Heart right ventricle (tissue), 16 donors: ENCODE measurements around the gene ACAA2. TPM values are rescaled to one million over a fixed set of nuclear protein-coding genes. Genes with fewer than 3 reads are reported as not detected.

ENCODE experiments used
- ATAC-seq, 8 donors: fragments of 200-7000 bp; cut with Tn5 transposase; one replicate each; pipeline ENCODE4 v1.9.1; 2020; ENCODE audit warnings: mild to moderate bottlenecking in 8 of 8, moderate library complexity in 8 of 8, moderate number of reproducible peaks in 1 of 8
- DNase-seq, 2 donors: peaks; one replicate each; pipeline ENCODE4 v3.0.0-alpha.2; 2020
- H3K27ac ChIP-seq, 10 donors: fragments of 200-600 bp; sonication (generic) in 2 of 10; one replicate each; pipeline versions ENCODE4 v1.5.0 to v1.8.0; 2020 to 2022; ENCODE audit warnings: mild to moderate bottlenecking in 3 of 10
- H3K27me3 ChIP-seq, 7 donors: fragments of 200-600 bp; one replicate each; pipeline ENCODE4 v1.8.0; 2021 to 2022; ENCODE audit warnings: mild to moderate bottlenecking in 2 of 7
- H3K36me3 ChIP-seq, 9 donors: fragments of 200-600 bp; sonication (generic) in 1 of 9; one replicate each; pipeline versions ENCODE4 v1.5.0 to v1.8.0; 2020 to 2022; ENCODE audit warnings: mild to moderate bottlenecking in 2 of 9
- H3K4me1 ChIP-seq, 9 donors: fragments of 200-600 bp; sonication (generic) in 1 of 9; one replicate each; pipeline versions ENCODE4 v1.5.0 to v1.8.0; 2020 to 2022; ENCODE audit warnings: mild to moderate bottlenecking in 4 of 9
- H3K4me3 ChIP-seq, 10 donors: fragments of 200-600 bp; sonication (generic) in 2 of 10; one replicate each; pipeline versions ENCODE4 v1.5.0 to v1.8.0; 2020 to 2022; ENCODE audit warnings: mild to moderate bottlenecking in 7 of 10, moderate library complexity in 2 of 10
- H3K9me3 ChIP-seq, 11 donors: fragments of 200-600 bp in 10 of 11; sonication (generic) in 2 of 11; one replicate each; pipeline versions ENCODE4 v1.5.0 to v1.8.0; 2013 to 2022; ENCODE audit warnings: mild to moderate bottlenecking in 2 of 11, control low read depth in 1 of 11, moderate library complexity in 1 of 11
- CTCF ChIP-seq, 9 donors: fragments of 200-600 bp; sonication (generic) in 2 of 9; IDR thresholded peaks; one replicate each; pipeline versions ENCODE4 v1.5.0 to v1.8.0; 2021 to 2022; ENCODE audit warnings: antibody characterized with exemption in 9 of 9, mild to moderate bottlenecking in 5 of 9, moderate library complexity in 1 of 9
- WGBS, 2 donors: extraction: QIAGEN DNeasy Blood & Tissue Kit; methylation state at CpG; one replicate each; pipeline ENCODE4 v1.1.7; 2013; ENCODE audit warnings: inconsistent platforms in 1 of 2; 5-methylcytosine and 5-hydroxymethylcytosine counted together
- intact Hi-C, 10 donors: fragments of 100-400 bp; cut with DNase I; formaldehyde crosslinking; loops; one replicate each; pipeline versions ENCODE4 v1.11.1 to v1.14.2; 2022
- polyA plus RNA-seq, 2 donors: library from polyadenylated mRNA; stranded (reverse); fragments of 200-250 nt; gene quantifications; one replicate each; pipeline ENCODE4 v1.2.3, GENCODE V29; 2013
- total RNA-seq, 10 donors: library from RNA; stranded (reverse); fragmentation: NEBNext Ultra II Directional in 3 of 10; extraction: Animal tissue kit (Norgen Biotek cat#: 25700) in 3 of 10; gene quantifications; one replicate each; pipeline versions ENCODE4 v1.2.1 to v1.2.4, GENCODE V29; 2021 to 2023
- donor health status: Arrhythmogenic right ventricular cardiomyopathy.
- donor health status: ischemic (EF 13 %, LVEDD 7.1; RV severe dilation, severe dysfunction).
- donor health status: healthy with polysubstance abuse.
- donor health status: DM: no; HTN: yes; CAD: no.
- donor health status: DM: no; HTN: no; CAD: no.
- donor health status: ischemic (EF 25% LVEDD 6.9; RV normal size, moderate dysfunction).
- donor health status: ischemic (EF 25% LVEDD 5.7; RV mildly dilated, moderate dysfunction).
- donor health status: healthy.
- donor health status: DM: yes; HTN: yes; CAD: no.
- donor health status: Ischemic cardiomyopathy.
- donor health status: ischemic (EF 35%, LVEDD 5.7; RV mildly dilated, moderate dysfunction).
- donor health status: nonischemic (EF 11% LVEDD 7.7; RV severe dilation, severe dysfunction).
- donor health status: DM: yes; HTN: yes; CAD: no.
- donor health status: PGD.
- donor health status: ischemic (EF 29% LVEDD 5.4; RV normal size, mild dysfunction).
- donor health status: nonischemic (EF 23%, LVEDD 6.1; RV moderate dilation, normal function).

The ACAA2 gene
- total and polyA plus RNA-seq, 12 donors = 46.7 to 377 (median 247) TPM

GRCh38 chr18:49853011-49853410 is 39.7 kb upstream of the ACAA2 start:
- peaks cover 0 to 5% (median 0%) of the 10 kb centered on the region in 9 donors for H3K4me1 ChIP-seq
- H3K27ac ChIP-seq = no peak overlapping the region
- peaks cover 0 to 16% (median 0%) of the 10 kb centered on the region in 7 donors for H3K27me3 ChIP-seq
- TF ChIP-seq CTCF (IDR thresholded peaks at IDR 0.05) = no peak
- 80 to 88% methylated on average over 7 of the region's 7 CpGs for WGBS, 2 donors
- H3K36me3 ChIP-seq = no peaks in the 10 kb centered on the region
- intact Hi-C loops = loop anchor here in 2 of 10 donors (10.0 kb wide), 2 partner anchors 58 to 1178 kb away; no protein-coding TSS in a partner anchor
- no peaks in the 10 kb centered on the region for H3K9me3 ChIP-seq
- no peak overlapping the region for H3K4me3 ChIP-seq
- ATAC-seq (no peak), DNase-seq (no peak)

GRCh38 chr18:49851624-49852023 is 38.3 kb upstream of the ACAA2 start:
- H3K36me3 ChIP-seq = no peaks in the 10 kb centered on the region
- 81 to 85% methylated on average over 4 of the region's 4 CpGs for WGBS, 2 donors
- peaks cover 0 to 5% (median 0%) of the 10 kb centered on the region in 9 donors for H3K4me1 ChIP-seq
- no peak overlapping the region for H3K27ac ChIP-seq
- no peak overlapping the region for H3K4me3 ChIP-seq
- peaks cover 0 to 18% (median 0%) of the 10 kb centered on the region in 7 donors for H3K27me3 ChIP-seq
- no peaks in the 10 kb centered on the region for H3K9me3 ChIP-seq
- TF ChIP-seq CTCF (IDR thresholded peaks at IDR 0.05) = no peak
- intact Hi-C loops = loop anchor here in 2 of 10 donors (10.0 kb wide), 2 partner anchors 57 to 1177 kb away; no protein-coding TSS in a partner anchor
- DNase-seq (no peak), ATAC-seq (no peak)

- ATAC-seq (no peak), DNase-seq (no peak)
- H3K27me3 ChIP-seq = peaks cover 0 to 26% (median 4%) of the 10 kb centered on the region in 7 donors
- no peaks in the 10 kb centered on the region for H3K9me3 ChIP-seq
- intact Hi-C loops = loop anchor here in 2 of 10 donors (10.0 kb wide), 2 partner anchors 56 to 1176 kb away; no protein-coding TSS in a partner anchor
- H3K27ac ChIP-seq = no peak overlapping the region
- no peak for TF ChIP-seq CTCF (IDR thresholded peaks at IDR 0.05)
- peaks cover 0 to 6% (median 0%) of the 10 kb centered on the region in 9 donors for H3K4me1 ChIP-seq
- WGBS, 2 donors = 94 to 96% methylated on average over 8 of the region's 8 CpGs
- H3K4me3 ChIP-seq = no peak overlapping the region
- no peaks in the 10 kb centered on the region for H3K36me3 ChIP-seq
Observed at GRCh38 chr18:49850636-49851035, 37.3 kb upstream of the ACAA2 start.

- H3K27ac ChIP-seq = no peak overlapping the region
- DNase-seq (peak in 1 of 2 donors; percentile 30), ATAC-seq (peak in 6 of 8 donors; percentile 22 to 80 (median 49))
- H3K4me1 ChIP-seq = peaks cover 0 to 6% (median 0%) of the 10 kb centered on the region in 9 donors
- no peaks in the 10 kb centered on the region for H3K9me3 ChIP-seq
- H3K4me3 ChIP-seq = no peak overlapping the region
- no peak for TF ChIP-seq CTCF (IDR thresholded peaks at IDR 0.05)
- intact Hi-C loops = loop anchor here in 3 of 10 donors (10.0 kb wide), 3 partner anchors 45 to 1175 kb away; no protein-coding TSS in a partner anchor
- 40 to 45% methylated on average over 14 of the region's 14 CpGs for WGBS, 2 donors
- H3K27me3 ChIP-seq = peaks cover 0 to 26% (median 4%) of the 10 kb centered on the region in 7 donors
- H3K36me3 ChIP-seq = no peaks in the 10 kb centered on the region
Observed at GRCh38 chr18:49849331-49850217, 36.2 kb upstream of the ACAA2 start.
